Endothelial cell of umbilical vein (primary cell): ENCODE results near the gene SH3YL1. TPM values are rescaled to one million over a fixed set of nuclear protein-coding genes. Genes with fewer than 3 reads are reported as not detected.

Source experiments
- BruUV-seq: library from RNA; stranded (reverse); fragments of 400-500 nt; replicated peaks from 2 replicates; lab custom pipeline; 2021; lab: Mats Ljungman, UMichigan
- CTCF ChIA-PET: fragments of 300-600, 350-600 bp; sonication (Branson Sonifier 250); formaldehyde crosslinking; loops from one replicate; lab custom pipeline; 2021; ENCODE audit warnings: antibody characterized with exemption, inconsistent platforms; lab: Charles Lee
- POLR2A ChIA-PET: fragments of 300-600, 350-600 bp; sonication (Branson Sonifier 250); formaldehyde crosslinking; loops from one replicate; lab custom pipeline; 2021; ENCODE audit warnings: antibody characterized with exemption, inconsistent platforms; lab: Charles Lee
- DNase-seq: peaks from one replicate; pipeline ENCODE4 v3.0.0-alpha.2; 2011; ENCODE audit warnings: low read depth, low spot score
- FAIRE-seq: peaks from 2 replicates; lab custom pipeline; 2011; peaks lifted over from hg19 to GRCh38; lab: Jason Lieb, UNC
- H2AFZ ChIP-seq: 2 replicates; pipeline ENCODE4 v1.6.0; 2012; ENCODE audit warnings: low read depth, low read length, control low read depth, inconsistent platforms
- H3K27ac ChIP-seq: 2 replicates; pipeline ENCODE4 v1.5.1; 2011; ENCODE audit warnings: low read depth, mild to moderate bottlenecking, control low read depth, low read length, moderate library complexity; ENCODE audit not compliant: insufficient read depth
- H3K27me3 ChIP-seq, 2 experiments: 2 replicates each; pipeline versions ENCODE4 v1.6.0 to v1.6.1; 2011; ENCODE audit warnings: low read length in 2 of 2, mixed read lengths in 1 of 2; ENCODE audit not compliant: control insufficient read depth in 2 of 2, insufficient read depth in 2 of 2
- H3K36me3 ChIP-seq, 2 experiments: 2 replicates in 1 of 2; 3 replicates in 1 of 2; pipeline ENCODE4 v1.5.1; 2011; ENCODE audit warnings: low read length in 2 of 2, mild to moderate bottlenecking in 1 of 2, moderate library complexity in 1 of 2; ENCODE audit not compliant: control insufficient read depth in 2 of 2, insufficient read depth in 2 of 2; ENCODE audit errors: extremely low read depth in 1 of 2
- H3K4me1 ChIP-seq: 3 replicates; pipeline ENCODE4 v1.5.1; 2011; ENCODE audit warnings: mild to moderate bottlenecking, low read length; ENCODE audit not compliant: control insufficient read depth, insufficient read depth; ENCODE audit errors: extremely low read depth
- H3K4me2 ChIP-seq: 2 replicates; pipeline ENCODE4 v1.6.1; 2011; ENCODE audit warnings: low read length, control low read depth, mixed read lengths; ENCODE audit not compliant: insufficient read depth
- H3K4me3 ChIP-seq, 3 experiments: fragments of 200-600 bp in 1 of 3; sonication (generic), shearing (Covaris generic) in 1 of 3; replicated peaks in 1 of 3; 2 replicates each; pipeline ENCODE4 v1.5.1; 2011 to 2016; ENCODE audit warnings: control low read depth in 3 of 3, low read length in 3 of 3, mild to moderate bottlenecking in 2 of 3, inconsistent platforms in 1 of 3, low read depth in 1 of 3, moderate library complexity in 1 of 3; ENCODE audit not compliant: insufficient read depth in 1 of 3
- H3K79me2 ChIP-seq: 2 replicates; pipeline ENCODE4 v1.6.0; 2012; ENCODE audit warnings: low read length, inconsistent platforms; ENCODE audit not compliant: control insufficient read depth, insufficient read depth
- H3K9ac ChIP-seq: replicated peaks from 2 replicates; pipeline ENCODE3; 2011; ENCODE audit warnings: low read length, control low read depth; ENCODE audit not compliant: insufficient read depth; ENCODE audit errors: extremely low read depth
- H3K9me1 ChIP-seq: replicated peaks from 3 replicates; pipeline ENCODE4 v1.6.0; 2011; ENCODE audit warnings: mild to moderate bottlenecking, low read length; ENCODE audit not compliant: control insufficient read depth, insufficient read depth; ENCODE audit errors: extremely low read depth
- H3K9me3 ChIP-seq: replicated peaks from 2 replicates; pipeline ENCODE4 v1.5.1; 2012; ENCODE audit warnings: low read length, inconsistent platforms; ENCODE audit not compliant: control insufficient read depth, insufficient read depth
- H4K20me1 ChIP-seq: replicated peaks from 2 replicates; pipeline ENCODE3; 2011; ENCODE audit warnings: mild to moderate bottlenecking, low read length; ENCODE audit not compliant: control insufficient read depth, insufficient read depth; ENCODE audit errors: extremely low read depth
- CTCF ChIP-seq, 2 donors: IDR thresholded peaks; 1 replicate in 1 of 2; 2 replicates in 1 of 2; pipeline ENCODE4 v1.5.1; 2011; ENCODE audit warnings: low read length in 2 of 2, mild to moderate bottlenecking in 2 of 2, moderate library complexity in 2 of 2, control low read depth in 1 of 2, inconsistent platforms in 1 of 2, low read depth in 1 of 2; ENCODE audit not compliant: insufficient read depth in 1 of 2; ENCODE audit errors: extremely low read depth in 1 of 2
- FOS ChIP-seq: IDR thresholded peaks from 2 replicates; pipeline ENCODE4 v1.6.1; 2011; ENCODE audit warnings: mild to moderate bottlenecking, low read length, moderate library complexity, borderline replicate concordance; ENCODE audit not compliant: insufficient read depth
- GATA2 ChIP-seq: IDR thresholded peaks from 2 replicates; pipeline ENCODE4 v1.7.0; 2011; ENCODE audit warnings: low read depth, mild to moderate bottlenecking, moderate library complexity, mixed read lengths, low read length; ENCODE audit not compliant: insufficient read length, insufficient read depth
- MAX ChIP-seq: IDR thresholded peaks from 2 replicates; pipeline ENCODE4 v1.6.1; 2011; ENCODE audit not compliant: insufficient read depth, insufficient read length
- MYC ChIP-seq: IDR thresholded peaks from one replicate; pipeline ENCODE4 v1.6.1; 2011; ENCODE audit warnings: mild to moderate bottlenecking, low read depth, low read length
- POLR2A ChIP-seq: IDR thresholded peaks from 2 replicates; pipeline ENCODE4 v1.6.1; 2012; ENCODE audit warnings: low read depth, mild to moderate bottlenecking, control low read depth, low read length
- POLR2AphosphoS5 ChIP-seq: IDR thresholded peaks from 2 replicates; pipeline ENCODE4 v1.6.1; 2012; ENCODE audit warnings: low read depth, mild to moderate bottlenecking, control low read depth, low read length, moderate library complexity; ENCODE audit not compliant: insufficient read depth
- dilution Hi-C: fragments of 300-500 bp; cut with MboI; formaldehyde crosslinking; loops from one replicate; pipeline ENCODE4 v1.15.0; 2019; ENCODE audit warnings: low sequenced_read_pairs; ENCODE audit not compliant: extremely low pct_ligation_motif_present
- intact Hi-C: fragments of 100-400 bp; cut with micrococcal nuclease; formaldehyde crosslinking; loops from one replicate; pipeline ENCODE4 v1.10.0; 2022
- polyA plus RNA-seq, 4 experiments: library from polyadenylated mRNA; depleted of rRNA in 3 of 4; stranded (reverse) in 3 of 4; unstranded in 1 of 4; fragments of >200 nt; gene quantifications; 2 replicates each; pipeline versions ENCODE4 v1.2.1 to v1.2.3, GENCODE V29; 2011 to 2012; ENCODE audit warnings: missing spikeins in 1 of 4
- total RNA-seq: library from RNA; stranded (reverse); gene quantifications from 2 replicates; pipeline ENCODE4 v1.2.3, GENCODE V29; 2021

Gene SH3YL1
- total and polyA plus RNA-seq, 2 donors (not counting 3 experiments of a cell fraction or from before 2014, with no cell fraction given) = 12.5 to 22.4 TPM

- H3K4me3 ChIP-seq = no peak overlapping the region
- intact Hi-C loops = no loop called here
- H3K4me1 ChIP-seq = no peaks in the 10 kb centered on the region
- H3K36me3 ChIP-seq = no peaks in the 10 kb centered on the region
- dilution Hi-C loops = no loop called here
- H2AFZ ChIP-seq = no peak overlapping the region
- no peak overlapping the region for H3K9ac ChIP-seq
- no peak for TF ChIP-seq POLR2A
- TF ChIP-seq MYC = no peak
- TF ChIP-seq CTCF (IDR thresholded peaks at IDR 0.05; ENCODE audit: extremely low read depth in 1 of 2, insufficient read depth in 1 of 2, low read depth in 1 of 2, low read length in 2 of 2) = no peak
- no peak for TF ChIP-seq FOS
- no peak for TF ChIP-seq GATA2
- no peak for TF ChIP-seq MAX
- no peak for TF ChIP-seq POLR2AphosphoS5
- H3K4me2 ChIP-seq = no peak overlapping the region
- FAIRE-seq (no peak), DNase-seq (no peak)
- H3K9me1 ChIP-seq = no peaks in the 10 kb centered on the region
- H3K27me3 ChIP-seq = no peaks in the 10 kb centered on the region
- no peaks in the 10 kb centered on the region for H4K20me1 ChIP-seq
- ChIA-PET POLR2A (no interaction called here), CTCF (no interaction called here)
- no TSS peak for BruUV-seq
- H3K9me3 ChIP-seq = no peaks in the 10 kb centered on the region
- no peaks in the 10 kb centered on the region for H3K79me2 ChIP-seq
- no peak overlapping the region for H3K27ac ChIP-seq
Measured at GRCh38 chr2:199041-199966, 64.5 kb downstream of the SH3YL1 start.
